Liver (tissue), 9 donors: Measurements from ENCODE around the gene DAPK1. TPM values are rescaled to one million over a fixed set of nuclear protein-coding genes. Genes with fewer than 3 reads are reported as not detected.

ENCODE experiments used
- DNase-seq: peaks from one replicate; pipeline ENCODE4 v3.0.0-alpha.2; 2017; ENCODE audit warnings: low spot score
- H3K27ac ChIP-seq, 2 donors: one replicate each; pipeline ENCODE4 v1.7.0; 2013; ENCODE audit warnings: inconsistent platforms in 2 of 2, low read length in 2 of 2, control low read depth in 1 of 2, low read depth in 1 of 2, mild to moderate bottlenecking in 1 of 2
- H3K27me3 ChIP-seq, 4 donors: one replicate each; pipeline versions ENCODE4 v1.6.1 to v1.7.0; 2013; ENCODE audit warnings: low read length in 3 of 4, inconsistent platforms in 1 of 4, mild to moderate bottlenecking in 1 of 4, moderate library complexity in 1 of 4; ENCODE audit not compliant: control insufficient read depth in 4 of 4, insufficient read depth in 4 of 4
- H3K36me3 ChIP-seq, 4 donors: one replicate each; pipeline versions ENCODE4 v1.6.1 to v1.7.0; 2013; ENCODE audit warnings: low read length in 3 of 4, mild to moderate bottlenecking in 3 of 4, low read depth in 1 of 4, moderate library complexity in 1 of 4; ENCODE audit not compliant: control insufficient read depth in 4 of 4, insufficient read depth in 3 of 4
- H3K4me1 ChIP-seq, 4 donors: one replicate each; pipeline versions ENCODE4 v1.6.1 to v1.7.0; 2013; ENCODE audit warnings: low read length in 3 of 4, mild to moderate bottlenecking in 3 of 4, moderate library complexity in 1 of 4; ENCODE audit not compliant: control insufficient read depth in 4 of 4, insufficient read depth in 4 of 4
- H3K4me3 ChIP-seq, 3 donors: one replicate each; pipeline versions ENCODE4 v1.6.1 to v1.7.0; 2013; ENCODE audit warnings: low read length in 3 of 3, control low read depth in 1 of 3, low read depth in 1 of 3, mild to moderate bottlenecking in 1 of 3
- H3K9ac ChIP-seq, 2 donors: one replicate each; pipeline ENCODE4 v1.7.0; 2013; ENCODE audit warnings: low read length in 2 of 2, mild to moderate bottlenecking in 2 of 2, moderate library complexity in 2 of 2, control low read depth in 1 of 2, low read depth in 1 of 2
- H3K9me3 ChIP-seq, 4 donors: one replicate each; pipeline versions ENCODE4 v1.6.1 to v1.7.0; 2013; ENCODE audit warnings: low read length in 3 of 4; ENCODE audit not compliant: control insufficient read depth in 4 of 4
- FOXA1 ChIP-seq: IDR thresholded peaks from 2 replicates; pipeline ENCODE4 v1.6.1; 2016; ENCODE audit warnings: antibody characterized with exemption
- GABPA ChIP-seq, 2 donors: IDR thresholded peaks in 1 of 2; conservative IDR thresholded peaks in 1 of 2; 2 replicates each; pipeline ENCODE4 v1.6.1; 2016; ENCODE audit warnings: antibody characterized with exemption in 2 of 2, mild to moderate bottlenecking in 1 of 2, moderate library complexity in 1 of 2
- HNF4A ChIP-seq, 2 donors: conservative IDR thresholded peaks; 2 replicates each; pipeline ENCODE4 v1.6.1; 2016; ENCODE audit warnings: antibody characterized with exemption in 2 of 2, mild to moderate bottlenecking in 2 of 2
- HNF4G ChIP-seq: IDR thresholded peaks from 2 replicates; pipeline ENCODE4 v1.6.1; 2016; ENCODE audit warnings: antibody characterized with exemption
- JUND ChIP-seq, 2 donors: IDR thresholded peaks; 2 replicates each; pipeline ENCODE4 v1.6.1; 2016; ENCODE audit warnings: antibody characterized with exemption in 2 of 2
- NR2F2 ChIP-seq: IDR thresholded peaks from 2 replicates; pipeline ENCODE4 v1.6.1; 2016; ENCODE audit warnings: antibody characterized with exemption
- RAD21 ChIP-seq, 2 donors: IDR thresholded peaks; 2 replicates each; pipeline ENCODE4 v1.6.1; 2016; ENCODE audit warnings: antibody characterized with exemption in 2 of 2, mild to moderate bottlenecking in 2 of 2
- RXRA ChIP-seq, 2 donors: IDR thresholded peaks; 2 replicates each; pipeline ENCODE4 v1.6.1; 2017 to 2018; ENCODE audit warnings: antibody characterized with exemption in 2 of 2, mild to moderate bottlenecking in 1 of 2
- SP1 ChIP-seq: IDR thresholded peaks from 2 replicates; pipeline ENCODE4 v1.6.1; 2018; ENCODE audit warnings: antibody characterized with exemption, mild to moderate bottlenecking
- TAF1 ChIP-seq: conservative IDR thresholded peaks from 2 replicates; pipeline ENCODE4 v1.6.1; 2016; ENCODE audit warnings: antibody characterized with exemption, mild to moderate bottlenecking
- YY1 ChIP-seq: IDR thresholded peaks from 2 replicates; pipeline ENCODE4 v1.6.1; 2016; ENCODE audit warnings: antibody characterized with exemption, mild to moderate bottlenecking
- WGBS: extraction: QIAGEN DNeasy Blood & Tissue Kit; methylation state at CpG from one replicate; pipeline ENCODE4 v1.1.7; 2013; 5-methylcytosine and 5-hydroxymethylcytosine counted together
- polyA plus RNA-seq, 2 donors: library from polyadenylated mRNA; stranded (reverse) in 1 of 2; unstranded in 1 of 2; fragments of 200-250 nt in 1 of 2; fragments of >200 nt in 1 of 2; fragmentation: Nextera tagmentation in 1 of 2; extraction: Ambion mirVana in 1 of 2; gene quantifications; one replicate each; pipeline versions ENCODE4 v1.2.1 to v1.2.3, GENCODE V29; 2013 to 2015
- total RNA-seq, 2 donors: library from RNA; depleted of rRNA; stranded (reverse); fragments of >200 nt; gene quantifications; one replicate each; pipeline ENCODE4 v1.2.3, GENCODE V29; 2014
- TF ChIP-seq, protein P1 (sequence below): IDR thresholded peaks from 2 replicates; pipeline ENCODE4 v1.6.1; 2016; ENCODE audit warnings: antibody characterized with exemption, mild to moderate bottlenecking
- TF ChIP-seq, protein P2 (sequence below): IDR thresholded peaks from 2 replicates; pipeline ENCODE4 v1.6.1; 2016; ENCODE audit warnings: antibody characterized with exemption
- TF ChIP-seq, protein P3 (sequence below): fragments of 150-350 bp; IDR thresholded peaks from 2 replicates; pipeline ENCODE4 v1.5.1; 2017; ENCODE audit warnings: improper control_type of control experiment, low read depth, low read length; ENCODE audit not compliant: missing input control
- TF ChIP-seq, protein P4 (sequence below): IDR thresholded peaks from 2 replicates; pipeline ENCODE4 v1.6.1; 2016; ENCODE audit warnings: antibody characterized with exemption
- TF ChIP-seq, protein P5 (sequence below): IDR thresholded peaks from 2 replicates; pipeline ENCODE4 v1.6.1; 2016; ENCODE audit warnings: antibody characterized with exemption
- donor health status: healthy.
- donor health status: healthy.
- donor health status: healthy.
- donor health status: healthy.
- donor health status: healthy.

Gene DAPK1
- total and polyA plus RNA-seq, 4 donors: 14.0 to 40.8 (median 21.8) TPM

DNA sequence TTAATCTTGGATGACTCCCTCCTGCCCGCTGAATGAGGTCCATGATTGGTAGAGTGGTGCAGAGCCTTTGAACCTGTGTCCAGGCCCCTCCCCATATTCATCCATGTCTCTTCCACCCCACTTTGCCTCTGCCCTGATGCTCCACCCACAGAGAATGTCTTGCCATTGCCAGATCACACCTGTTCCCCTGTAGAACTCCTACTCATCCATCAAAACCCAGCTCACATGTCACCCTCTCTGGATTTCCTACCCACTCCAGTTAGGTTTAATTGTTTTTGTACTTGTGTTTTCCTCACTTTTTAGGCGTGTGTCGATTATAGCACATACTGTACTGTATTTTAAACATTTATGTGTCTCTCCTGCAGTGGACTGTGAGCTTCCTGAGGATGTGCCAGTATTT lies 121.3 kb downstream of the DAPK1 start:
- WGBS: 83% methylated on average over 3 of the region's 3 CpGs
- H3K27ac ChIP-seq: no peak overlapping the region

DNA sequence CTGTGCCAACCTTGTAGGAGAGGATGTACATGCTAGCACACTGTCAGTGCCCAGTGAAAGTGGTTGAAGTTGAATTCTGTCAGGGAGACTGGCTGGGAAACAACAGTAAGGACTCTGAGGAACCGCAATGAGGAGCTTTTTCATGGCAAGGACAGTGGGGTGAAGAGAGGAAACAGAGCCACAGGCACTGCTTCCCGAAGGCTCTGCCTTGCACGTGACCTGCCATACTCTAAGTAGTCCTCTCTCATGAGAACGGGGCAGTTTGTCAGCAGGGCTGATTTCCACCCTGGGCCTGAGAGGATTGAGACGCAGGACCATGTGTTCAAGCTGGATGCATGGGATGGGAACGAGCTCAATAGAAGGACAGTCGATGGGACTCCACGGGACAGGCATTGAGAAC lies 121.7 kb downstream of the DAPK1 start:
- TF ChIP-seq HNF4A (conservative IDR thresholded peaks at IDR 0.05) (no peak), SP1 (no peak), NR2F2 (no peak), JUND (IDR thresholded peaks at IDR 0.05) (no peak), TAF1 (no peak), RAD21 (IDR thresholded peaks at IDR 0.05) (no peak), HNF4G (no peak), RXRA (IDR thresholded peaks at IDR 0.05) (no peak)
- TF ChIP-seq, protein P1, sequence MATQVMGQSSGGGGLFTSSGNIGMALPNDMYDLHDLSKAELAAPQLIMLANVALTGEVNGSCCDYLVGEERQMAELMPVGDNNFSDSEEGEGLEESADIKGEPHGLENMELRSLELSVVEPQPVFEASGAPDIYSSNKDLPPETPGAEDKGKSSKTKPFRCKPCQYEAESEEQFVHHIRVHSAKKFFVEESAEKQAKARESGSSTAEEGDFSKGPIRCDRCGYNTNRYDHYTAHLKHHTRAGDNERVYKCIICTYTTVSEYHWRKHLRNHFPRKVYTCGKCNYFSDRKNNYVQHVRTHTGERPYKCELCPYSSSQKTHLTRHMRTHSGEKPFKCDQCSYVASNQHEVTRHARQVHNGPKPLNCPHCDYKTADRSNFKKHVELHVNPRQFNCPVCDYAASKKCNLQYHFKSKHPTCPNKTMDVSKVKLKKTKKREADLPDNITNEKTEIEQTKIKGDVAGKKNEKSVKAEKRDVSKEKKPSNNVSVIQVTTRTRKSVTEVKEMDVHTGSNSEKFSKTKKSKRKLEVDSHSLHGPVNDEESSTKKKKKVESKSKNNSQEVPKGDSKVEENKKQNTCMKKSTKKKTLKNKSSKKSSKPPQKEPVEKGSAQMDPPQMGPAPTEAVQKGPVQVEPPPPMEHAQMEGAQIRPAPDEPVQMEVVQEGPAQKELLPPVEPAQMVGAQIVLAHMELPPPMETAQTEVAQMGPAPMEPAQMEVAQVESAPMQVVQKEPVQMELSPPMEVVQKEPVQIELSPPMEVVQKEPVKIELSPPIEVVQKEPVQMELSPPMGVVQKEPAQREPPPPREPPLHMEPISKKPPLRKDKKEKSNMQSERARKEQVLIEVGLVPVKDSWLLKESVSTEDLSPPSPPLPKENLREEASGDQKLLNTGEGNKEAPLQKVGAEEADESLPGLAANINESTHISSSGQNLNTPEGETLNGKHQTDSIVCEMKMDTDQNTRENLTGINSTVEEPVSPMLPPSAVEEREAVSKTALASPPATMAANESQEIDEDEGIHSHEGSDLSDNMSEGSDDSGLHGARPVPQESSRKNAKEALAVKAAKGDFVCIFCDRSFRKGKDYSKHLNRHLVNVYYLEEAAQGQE: no peak
- TF ChIP-seq, protein P2, sequence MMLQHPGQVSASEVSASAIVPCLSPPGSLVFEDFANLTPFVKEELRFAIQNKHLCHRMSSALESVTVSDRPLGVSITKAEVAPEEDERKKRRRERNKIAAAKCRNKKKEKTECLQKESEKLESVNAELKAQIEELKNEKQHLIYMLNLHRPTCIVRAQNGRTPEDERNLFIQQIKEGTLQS: no peak
- TF ChIP-seq, protein P3, sequence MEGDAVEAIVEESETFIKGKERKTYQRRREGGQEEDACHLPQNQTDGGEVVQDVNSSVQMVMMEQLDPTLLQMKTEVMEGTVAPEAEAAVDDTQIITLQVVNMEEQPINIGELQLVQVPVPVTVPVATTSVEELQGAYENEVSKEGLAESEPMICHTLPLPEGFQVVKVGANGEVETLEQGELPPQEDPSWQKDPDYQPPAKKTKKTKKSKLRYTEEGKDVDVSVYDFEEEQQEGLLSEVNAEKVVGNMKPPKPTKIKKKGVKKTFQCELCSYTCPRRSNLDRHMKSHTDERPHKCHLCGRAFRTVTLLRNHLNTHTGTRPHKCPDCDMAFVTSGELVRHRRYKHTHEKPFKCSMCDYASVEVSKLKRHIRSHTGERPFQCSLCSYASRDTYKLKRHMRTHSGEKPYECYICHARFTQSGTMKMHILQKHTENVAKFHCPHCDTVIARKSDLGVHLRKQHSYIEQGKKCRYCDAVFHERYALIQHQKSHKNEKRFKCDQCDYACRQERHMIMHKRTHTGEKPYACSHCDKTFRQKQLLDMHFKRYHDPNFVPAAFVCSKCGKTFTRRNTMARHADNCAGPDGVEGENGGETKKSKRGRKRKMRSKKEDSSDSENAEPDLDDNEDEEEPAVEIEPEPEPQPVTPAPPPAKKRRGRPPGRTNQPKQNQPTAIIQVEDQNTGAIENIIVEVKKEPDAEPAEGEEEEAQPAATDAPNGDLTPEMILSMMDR: no peak
- TF ChIP-seq, protein P4, sequence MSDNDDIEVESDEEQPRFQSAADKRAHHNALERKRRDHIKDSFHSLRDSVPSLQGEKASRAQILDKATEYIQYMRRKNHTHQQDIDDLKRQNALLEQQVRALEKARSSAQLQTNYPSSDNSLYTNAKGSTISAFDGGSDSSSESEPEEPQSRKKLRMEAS: no peak
- peaks cover 0 to 3% (median 0%) of the 10 kb centered on the region in 4 donors for H3K9me3 ChIP-seq
- DNase-seq: no peak
- peaks cover 0 to 21% (median 7%) of the 10 kb centered on the region in 4 donors for H3K36me3 ChIP-seq
- no peak overlapping the region for H3K9ac ChIP-seq
- H3K27ac ChIP-seq: no peak overlapping the region
- no peak overlapping the region for H3K4me3 ChIP-seq
- H3K4me1 ChIP-seq: peaks cover 4 to 15% (median 9%) of the 10 kb centered on the region in 4 donors
- H3K27me3 ChIP-seq: no peaks in the 10 kb centered on the region
- WGBS: 94% methylated on average over 8 of the region's 8 CpGs

More for the DNA sequence above, 121.3 kb downstream of the DAPK1 start:
- Histone ChIP-seq H3K27me3 (no peaks in the 10 kb centered on the region), H3K36me3 (peaks cover 0 to 16% (median 3%) of the 10 kb centered on the region in 4 donors), H3K4me3 (no peak overlapping the region), H3K9me3 (no peaks in the 10 kb centered on the region), H3K9ac (no peak overlapping the region), H3K4me1 (peaks cover 5 to 19% (median 14%) of the 10 kb centered on the region in 4 donors)
- DNase-seq: no peak
- TF ChIP-seq, protein P1: no peak
- TF ChIP-seq NR2F2 (no peak), FOXA1 (no peak), TAF1 (no peak), GABPA (IDR thresholded peaks at IDR 0.05 in 1 of 2, conservative IDR thresholded peaks at IDR 0.05 in 1 of 2) (no peak), RXRA (IDR thresholded peaks at IDR 0.05) (no peak), YY1 (no peak), RAD21 (IDR thresholded peaks at IDR 0.05) (no peak), SP1 (no peak), HNF4A (conservative IDR thresholded peaks at IDR 0.05) (no peak)
- TF ChIP-seq, protein P4: no peak
- TF ChIP-seq, protein P5, sequence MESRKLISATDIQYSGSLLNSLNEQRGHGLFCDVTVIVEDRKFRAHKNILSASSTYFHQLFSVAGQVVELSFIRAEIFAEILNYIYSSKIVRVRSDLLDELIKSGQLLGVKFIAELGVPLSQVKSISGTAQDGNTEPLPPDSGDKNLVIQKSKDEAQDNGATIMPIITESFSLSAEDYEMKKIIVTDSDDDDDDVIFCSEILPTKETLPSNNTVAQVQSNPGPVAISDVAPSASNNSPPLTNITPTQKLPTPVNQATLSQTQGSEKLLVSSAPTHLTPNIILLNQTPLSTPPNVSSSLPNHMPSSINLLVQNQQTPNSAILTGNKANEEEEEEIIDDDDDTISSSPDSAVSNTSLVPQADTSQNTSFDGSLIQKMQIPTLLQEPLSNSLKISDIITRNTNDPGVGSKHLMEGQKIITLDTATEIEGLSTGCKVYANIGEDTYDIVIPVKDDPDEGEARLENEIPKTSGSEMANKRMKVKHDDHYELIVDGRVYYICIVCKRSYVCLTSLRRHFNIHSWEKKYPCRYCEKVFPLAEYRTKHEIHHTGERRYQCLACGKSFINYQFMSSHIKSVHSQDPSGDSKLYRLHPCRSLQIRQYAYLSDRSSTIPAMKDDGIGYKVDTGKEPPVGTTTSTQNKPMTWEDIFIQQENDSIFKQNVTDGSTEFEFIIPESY: no peak
